22Rv1 (cell line): ENCODE data around the gene MORN1.

ENCODE experiments used
- CTCF ChIP-seq: fragments of 450-650 bp; IDR thresholded peaks from 2 replicates; pipeline ENCODE4 v1.5.1; 2017; ENCODE audit warnings: mild to moderate bottlenecking
- ZFX ChIP-seq: fragments of 450-650 bp; IDR thresholded peaks from 2 replicates; pipeline ENCODE4 v1.6.1; 2017; ENCODE audit warnings: antibody characterized with exemption, borderline replicate concordance

DNA sequence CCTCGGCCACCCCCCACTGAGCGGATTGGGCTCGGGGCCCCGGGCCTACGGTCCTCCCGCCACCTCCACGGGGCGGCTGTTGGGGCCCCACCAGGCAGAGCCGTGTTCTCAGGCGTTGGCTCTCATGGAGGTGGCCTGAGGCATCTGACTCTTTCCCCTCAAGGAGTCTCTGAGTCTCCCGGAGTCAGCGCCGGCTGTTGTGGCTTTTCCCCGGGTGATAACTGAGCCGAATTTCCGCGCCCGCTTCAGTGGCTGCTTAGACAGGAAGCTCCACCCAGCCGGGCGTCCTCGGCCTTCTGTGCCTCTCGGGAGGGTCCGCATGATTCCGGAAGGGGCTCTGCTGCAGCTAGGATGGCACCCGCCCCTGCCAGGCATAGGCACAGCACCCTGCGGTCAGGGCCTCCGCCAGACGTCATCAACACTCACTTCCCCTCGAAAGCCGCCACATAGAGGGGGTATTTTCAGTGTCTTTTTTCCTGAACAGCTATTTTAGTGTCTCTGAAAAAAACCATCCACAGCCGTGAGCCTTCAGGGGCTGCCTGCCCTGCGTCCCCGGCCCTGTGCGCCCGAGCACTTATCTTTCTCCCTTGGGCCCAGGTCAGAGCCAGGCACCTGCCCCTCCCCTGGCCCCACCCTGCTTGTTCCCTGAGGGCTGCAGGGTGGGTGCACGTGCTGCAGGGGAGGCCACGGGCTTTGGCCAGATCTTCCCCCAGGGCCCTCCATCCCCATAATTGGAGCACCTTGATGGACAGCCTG, 90.3 kb downstream of the MORN1 start:
- TF ChIP-seq CTCF = no peak
- TF ChIP-seq ZFX = no peak
